ENCODE measurements around the gene PGAP2.

- TF ChIP-seq CTCF (IDR thresholded peaks at IDR 0.05): no peak
- no peak for TF ChIP-seq ZFX (IDR thresholded peaks at IDR 0.05; ENCODE audit: borderline replicate concordance)
Observed at GRCh38 chr11:3830088-3830487, 21.7 kb downstream of the PGAP2 start.

Measured in 22Rv1 (cell line).